ENCODE data around the gene CHD9. TPM values are rescaled to one million over a fixed set of nuclear protein-coding genes. Genes with fewer than 3 reads are reported as not detected.

The CHD9 gene
- total RNA-seq, 4 donors from 2014 or later: 24.5 to 84.0 (median 48.2) TPM

DNA sequence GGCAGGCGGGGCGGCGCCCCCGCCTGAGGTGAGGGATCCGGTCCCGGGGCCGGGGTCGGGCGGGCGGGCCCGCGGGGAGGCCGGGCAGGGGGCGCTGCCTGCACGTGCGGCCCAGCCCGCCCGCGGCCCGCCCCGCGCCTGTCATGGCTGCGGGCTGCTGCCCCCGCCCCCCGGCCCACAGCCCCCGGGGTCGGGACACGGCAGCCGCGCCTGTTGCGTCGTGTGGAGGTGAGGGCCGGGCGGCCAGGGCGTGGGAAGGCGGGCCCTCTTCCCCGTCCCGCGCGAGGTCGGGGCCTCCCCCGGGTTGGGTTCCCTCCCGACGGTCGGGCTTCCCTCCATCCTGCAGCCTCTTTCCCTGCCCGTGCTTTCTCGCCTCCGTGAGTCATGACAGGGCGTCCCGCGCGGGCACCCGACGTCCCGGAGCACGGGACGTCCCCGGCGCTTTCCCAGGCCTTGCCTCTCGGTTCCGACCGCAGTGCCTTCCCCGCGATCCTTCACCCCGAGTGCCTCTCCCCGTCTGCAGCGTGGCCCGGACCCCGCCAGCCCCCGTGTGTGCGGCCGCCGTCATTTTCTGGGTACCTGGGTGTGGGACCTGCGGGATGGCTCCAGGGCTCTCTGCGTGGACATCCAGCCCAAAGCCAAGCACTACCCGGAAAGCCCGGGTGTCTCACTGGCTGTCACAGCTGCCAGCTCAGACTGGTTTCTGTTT lies 76.7 kb downstream of the CHD9 start:
- in situ Hi-C loops (cut with MboI; ENCODE audit: low sequenced_read_pairs in 4 of 4) (no loop called here), intact Hi-C loops (cut with DNase I; ENCODE audit: low total_unique reads) (loop anchor here (2.0 to 5.0 kb wide), 3 partner anchors 41 to 306 kb away; no protein-coding TSS in a partner anchor)
- Histone ChIP-seq H3K27me3 (no peaks in the 10 kb centered on the region), H3K4me1 (peaks cover 28 to 29% of the 10 kb centered on the region in 2 donors), H3K36me3 (no peaks in the 10 kb centered on the region), H3K4me3 (peak overlapping the region; percentile 81 to 87 (median 84)), H3K27ac (peak overlapping the region; percentile 92 to 97 (median 94)), H3K9me3 (no peaks in the 10 kb centered on the region)
- ATAC-seq (peak; percentile 63 to 64), DNase-seq (peak; percentile 62 to 78)
- TF ChIP-seq, protein P1, sequence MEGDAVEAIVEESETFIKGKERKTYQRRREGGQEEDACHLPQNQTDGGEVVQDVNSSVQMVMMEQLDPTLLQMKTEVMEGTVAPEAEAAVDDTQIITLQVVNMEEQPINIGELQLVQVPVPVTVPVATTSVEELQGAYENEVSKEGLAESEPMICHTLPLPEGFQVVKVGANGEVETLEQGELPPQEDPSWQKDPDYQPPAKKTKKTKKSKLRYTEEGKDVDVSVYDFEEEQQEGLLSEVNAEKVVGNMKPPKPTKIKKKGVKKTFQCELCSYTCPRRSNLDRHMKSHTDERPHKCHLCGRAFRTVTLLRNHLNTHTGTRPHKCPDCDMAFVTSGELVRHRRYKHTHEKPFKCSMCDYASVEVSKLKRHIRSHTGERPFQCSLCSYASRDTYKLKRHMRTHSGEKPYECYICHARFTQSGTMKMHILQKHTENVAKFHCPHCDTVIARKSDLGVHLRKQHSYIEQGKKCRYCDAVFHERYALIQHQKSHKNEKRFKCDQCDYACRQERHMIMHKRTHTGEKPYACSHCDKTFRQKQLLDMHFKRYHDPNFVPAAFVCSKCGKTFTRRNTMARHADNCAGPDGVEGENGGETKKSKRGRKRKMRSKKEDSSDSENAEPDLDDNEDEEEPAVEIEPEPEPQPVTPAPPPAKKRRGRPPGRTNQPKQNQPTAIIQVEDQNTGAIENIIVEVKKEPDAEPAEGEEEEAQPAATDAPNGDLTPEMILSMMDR (IDR thresholded peaks at IDR 0.05 in 4 of 5, conservative IDR thresholded peaks at IDR 0.05 in 1 of 5): no peak
- peak; percentile 10 to 40 for TF ChIP-seq POLR2A (IDR thresholded peaks at IDR 0.05)

DNA sequence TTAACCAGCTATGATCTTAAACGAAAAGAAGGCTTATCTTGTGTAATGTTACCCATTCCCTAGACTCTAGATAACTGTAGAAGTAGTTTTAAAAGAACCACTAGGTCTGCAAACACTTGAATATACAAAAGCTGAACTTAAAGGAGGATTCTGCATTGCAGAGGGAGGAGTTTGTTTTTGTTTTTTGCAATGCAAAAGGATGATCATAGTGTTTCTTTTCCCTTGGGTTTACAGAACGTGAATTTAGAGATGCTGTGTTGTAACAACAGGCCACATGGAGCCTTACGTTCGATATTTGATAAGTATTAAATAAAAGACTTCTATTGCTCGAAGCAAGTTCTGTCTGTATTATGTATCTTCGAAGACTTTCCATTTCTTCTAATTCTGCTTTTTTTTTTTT lies 77.6 kb downstream of the CHD9 start:
- TF ChIP-seq, protein P1 (IDR thresholded peaks at IDR 0.05 in 4 of 5, conservative IDR thresholded peaks at IDR 0.05 in 1 of 5): no peak
- no peak for TF ChIP-seq POLR2A (IDR thresholded peaks at IDR 0.05)
- H3K27me3 ChIP-seq: no peaks in the 10 kb centered on the region
- no peaks in the 10 kb centered on the region for H3K9me3 ChIP-seq
- DNase-seq (no peak), ATAC-seq (no peak)
- in situ Hi-C loops (cut with MboI; ENCODE audit: low sequenced_read_pairs in 4 of 4) (no loop called here), intact Hi-C loops (cut with DNase I; ENCODE audit: low total_unique reads) (loop anchor here (5.0 kb wide), 2 partner anchors 90 to 305 kb away; no protein-coding TSS in a partner anchor)
- H3K27ac ChIP-seq: peak overlapping the region; percentile 92 to 97 (median 94)
- H3K4me3 ChIP-seq: peak overlapping the region; percentile 81 to 87 (median 84)
- H3K4me1 ChIP-seq: peaks cover 28 to 29% of the 10 kb centered on the region in 2 donors
- H3K36me3 ChIP-seq: no peaks in the 10 kb centered on the region

DNA sequence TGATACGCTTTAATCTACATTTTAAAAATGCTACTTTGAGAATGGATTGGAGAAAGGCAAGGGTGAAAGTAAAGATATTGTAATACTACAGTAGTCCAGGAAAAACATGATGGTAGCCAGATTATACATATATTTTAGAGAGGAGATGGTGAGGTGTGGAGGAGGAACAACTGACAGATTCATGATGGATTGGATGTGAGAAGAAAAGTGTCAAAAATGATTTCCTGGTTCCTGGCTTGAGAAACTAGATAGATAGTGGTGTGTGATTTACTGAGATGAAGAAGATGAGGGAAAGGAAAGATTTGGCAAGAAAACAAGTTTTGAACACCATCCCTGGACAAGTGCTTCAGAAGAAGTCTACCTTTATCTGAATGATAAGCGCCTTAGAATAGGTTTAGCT lies 80.5 kb downstream of the CHD9 start:
- Histone ChIP-seq H3K27ac (peak overlapping the region in 2 of 4 donors; percentile 10 to 92), H3K4me1 (peaks cover 23 to 28% of the 10 kb centered on the region in 2 donors)
- in situ Hi-C loops (cut with MboI; ENCODE audit: low sequenced_read_pairs in 4 of 4): no loop called here

DNA sequence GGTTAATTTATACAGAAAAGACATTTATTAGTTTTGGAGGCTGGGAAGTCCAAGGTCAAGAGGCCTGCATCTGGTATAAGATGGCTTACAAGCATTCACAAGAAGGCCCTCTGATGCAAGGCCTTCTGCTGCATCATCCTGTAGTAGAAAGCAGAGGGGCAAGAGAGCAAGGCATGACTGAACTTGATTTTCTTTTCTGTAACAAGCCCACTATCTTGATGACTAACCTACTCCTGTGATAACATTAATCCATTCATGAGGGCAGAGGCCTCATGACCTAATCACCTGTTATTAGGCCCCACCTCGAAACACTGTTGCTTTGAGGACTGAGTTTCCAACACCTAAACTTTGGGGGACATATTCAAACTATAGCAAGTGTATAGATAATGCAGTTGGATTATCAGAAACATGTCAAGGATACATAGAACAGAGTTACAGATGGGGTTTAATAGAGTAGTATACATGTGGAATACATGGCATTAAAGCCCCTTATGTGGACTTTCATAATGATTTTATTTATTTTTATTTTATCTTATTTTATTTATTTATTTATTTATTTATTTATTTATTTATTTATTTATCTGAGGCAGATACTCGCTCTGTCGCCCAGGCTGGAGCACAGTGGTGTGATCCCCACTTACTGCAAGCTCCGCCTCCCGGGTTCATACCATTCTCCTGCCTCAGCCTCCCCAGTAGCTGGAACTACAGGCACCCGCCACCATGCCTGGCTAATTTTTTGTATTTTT lies 88.2 kb downstream of the CHD9 start:
- no peak overlapping the region for H3K4me3 ChIP-seq
- in situ Hi-C loops (cut with MboI; ENCODE audit: low sequenced_read_pairs in 4 of 4): no loop called here
- ATAC-seq (no peak), DNase-seq (no peak)
- intact Hi-C loops (cut with DNase I; ENCODE audit: low total_unique reads): no loop called here
- H3K27ac ChIP-seq: no peak overlapping the region
- H3K27me3 ChIP-seq: no peaks in the 10 kb centered on the region
- TF ChIP-seq POLR2A (IDR thresholded peaks at IDR 0.05): no peak
- TF ChIP-seq, protein P1 (IDR thresholded peaks at IDR 0.05 in 4 of 5, conservative IDR thresholded peaks at IDR 0.05 in 1 of 5): no peak
- no peaks in the 10 kb centered on the region for H3K9me3 ChIP-seq
- H3K36me3 ChIP-seq: no peaks in the 10 kb centered on the region
- peaks cover 9 to 11% of the 10 kb centered on the region in 2 donors for H3K4me1 ChIP-seq

More for the DNA sequence above, 80.5 kb downstream of the CHD9 start:
- Histone ChIP-seq H3K27me3 (no peaks in the 10 kb centered on the region), H3K4me3 (no peak overlapping the region), H3K9me3 (no peaks in the 10 kb centered on the region), H3K36me3 (no peaks in the 10 kb centered on the region)
- TF ChIP-seq, protein P1 (IDR thresholded peaks at IDR 0.05 in 4 of 5, conservative IDR thresholded peaks at IDR 0.05 in 1 of 5): no peak
- TF ChIP-seq POLR2A (IDR thresholded peaks at IDR 0.05): no peak
- ATAC-seq: no peak
- DNase-seq: no peak
- intact Hi-C loops (cut with DNase I; ENCODE audit: low total_unique reads): loop anchor here (1.0 kb wide), 1 partner anchor 70 kb away; no protein-coding TSS in a partner anchor

All from gastrocnemius medialis (tissue), 4 donors.